Measurements from ENCODE around the gene ZSWIM6. TPM values are rescaled to one million over a fixed set of nuclear protein-coding genes. Genes with fewer than 3 reads are reported as not detected.

The ZSWIM6 gene
- total RNA-seq, 2 experiments from 2014 or later: 4.4 TPM

DNA sequence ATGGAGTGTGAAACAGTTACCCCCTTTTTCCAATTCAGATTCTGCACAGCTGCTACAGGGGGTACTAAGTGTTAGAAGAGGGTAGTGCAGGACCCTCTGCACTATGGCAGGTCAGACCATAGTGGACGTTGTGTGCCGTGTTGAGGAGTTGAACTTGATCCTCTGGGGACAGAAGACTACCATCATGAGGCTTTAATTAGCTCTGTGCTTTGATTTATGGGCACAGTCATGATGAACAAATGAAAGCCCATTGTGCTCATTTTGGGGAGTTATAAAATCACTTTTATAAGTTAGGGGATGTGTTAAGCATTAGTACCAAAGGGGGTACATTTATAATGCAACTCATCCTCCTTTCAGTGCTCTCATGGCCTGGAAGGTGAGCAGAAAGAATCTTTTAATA is 62.7 kb downstream of the ZSWIM6 start:
- ChIA-PET CTCF (no interaction called here), POLR2A (no interaction called here)
- DNase-seq: no peak
- Mint-ChIP-seq H3K9me3 (peaks cover 5% of the 10 kb centered on the region), H3K36me3 (ENCODE audit: low read depth) (peaks cover 6% of the 10 kb centered on the region), H3K27ac (no peak overlapping the region), H3K4me1 (ENCODE audit: low read depth) (peaks cover 10% of the 10 kb centered on the region), H3K27me3 (no peaks in the 10 kb centered on the region), H3K4me3 (no peak overlapping the region)
- no peak for ATAC-seq
- intact Hi-C loops (cut with micrococcal nuclease): no loop called here
- TF ChIP-seq, protein P1, sequence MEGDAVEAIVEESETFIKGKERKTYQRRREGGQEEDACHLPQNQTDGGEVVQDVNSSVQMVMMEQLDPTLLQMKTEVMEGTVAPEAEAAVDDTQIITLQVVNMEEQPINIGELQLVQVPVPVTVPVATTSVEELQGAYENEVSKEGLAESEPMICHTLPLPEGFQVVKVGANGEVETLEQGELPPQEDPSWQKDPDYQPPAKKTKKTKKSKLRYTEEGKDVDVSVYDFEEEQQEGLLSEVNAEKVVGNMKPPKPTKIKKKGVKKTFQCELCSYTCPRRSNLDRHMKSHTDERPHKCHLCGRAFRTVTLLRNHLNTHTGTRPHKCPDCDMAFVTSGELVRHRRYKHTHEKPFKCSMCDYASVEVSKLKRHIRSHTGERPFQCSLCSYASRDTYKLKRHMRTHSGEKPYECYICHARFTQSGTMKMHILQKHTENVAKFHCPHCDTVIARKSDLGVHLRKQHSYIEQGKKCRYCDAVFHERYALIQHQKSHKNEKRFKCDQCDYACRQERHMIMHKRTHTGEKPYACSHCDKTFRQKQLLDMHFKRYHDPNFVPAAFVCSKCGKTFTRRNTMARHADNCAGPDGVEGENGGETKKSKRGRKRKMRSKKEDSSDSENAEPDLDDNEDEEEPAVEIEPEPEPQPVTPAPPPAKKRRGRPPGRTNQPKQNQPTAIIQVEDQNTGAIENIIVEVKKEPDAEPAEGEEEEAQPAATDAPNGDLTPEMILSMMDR (IDR thresholded peaks at IDR 0.05): no peak

DNA sequence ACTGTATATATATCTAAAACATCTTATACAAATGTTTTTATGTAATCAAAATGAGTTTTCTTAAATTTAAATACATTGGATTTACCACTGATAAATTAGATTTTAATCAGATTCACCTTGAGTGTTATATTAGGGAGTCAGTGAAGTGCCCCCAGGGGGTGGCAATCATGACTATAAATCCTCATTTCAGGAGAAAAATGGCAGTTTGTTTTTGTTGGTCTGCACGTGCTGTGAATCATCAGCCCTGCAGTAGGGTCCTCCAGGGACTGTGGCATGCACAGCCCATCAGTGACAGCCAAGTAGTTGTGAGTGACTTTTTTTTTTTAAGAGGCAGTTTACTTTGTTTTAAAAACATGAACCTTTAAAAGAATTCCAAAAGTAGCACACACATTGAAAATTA is 65.2 kb downstream of the ZSWIM6 start:
- DNase-seq (no peak), ATAC-seq (no peak)
- CTCF ChIA-PET: no interaction called here
- H3K4me3 Mint-ChIP-seq: no peak overlapping the region
- no peaks in the 10 kb centered on the region for H3K36me3 Mint-ChIP-seq (ENCODE audit: low read depth)
- H3K9me3 Mint-ChIP-seq: no peaks in the 10 kb centered on the region
- H3K27ac Mint-ChIP-seq: no peak overlapping the region
- TF ChIP-seq, protein P1 (IDR thresholded peaks at IDR 0.05): no peak
- POLR2A ChIA-PET: no interaction called here
- no peaks in the 10 kb centered on the region for H3K27me3 Mint-ChIP-seq
- H3K4me1 Mint-ChIP-seq (ENCODE audit: low read depth): peaks cover 13% of the 10 kb centered on the region
- intact Hi-C loops (cut with micrococcal nuclease): no loop called here

DNA sequence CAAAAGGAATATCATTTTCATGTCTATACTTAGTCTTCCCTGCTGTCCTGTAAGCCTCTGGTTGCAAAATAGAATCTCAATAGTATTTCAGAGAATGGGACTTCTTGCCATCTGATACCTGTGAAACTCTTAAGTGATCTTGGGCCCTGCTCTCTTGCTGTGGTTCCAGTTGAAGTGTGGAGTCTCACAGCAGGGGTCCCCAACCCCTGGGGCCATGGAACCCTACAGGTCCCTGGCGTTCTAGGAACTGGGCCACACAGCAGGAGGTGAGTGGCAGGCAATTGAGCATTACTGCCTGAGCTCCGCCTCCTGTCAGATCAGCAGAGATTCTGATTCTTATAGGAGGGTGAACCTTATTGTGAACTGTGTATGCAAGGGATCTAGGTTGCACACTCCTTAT is 65.9 kb downstream of the ZSWIM6 start:
- no peaks in the 10 kb centered on the region for H3K36me3 Mint-ChIP-seq (ENCODE audit: low read depth)

DNA sequence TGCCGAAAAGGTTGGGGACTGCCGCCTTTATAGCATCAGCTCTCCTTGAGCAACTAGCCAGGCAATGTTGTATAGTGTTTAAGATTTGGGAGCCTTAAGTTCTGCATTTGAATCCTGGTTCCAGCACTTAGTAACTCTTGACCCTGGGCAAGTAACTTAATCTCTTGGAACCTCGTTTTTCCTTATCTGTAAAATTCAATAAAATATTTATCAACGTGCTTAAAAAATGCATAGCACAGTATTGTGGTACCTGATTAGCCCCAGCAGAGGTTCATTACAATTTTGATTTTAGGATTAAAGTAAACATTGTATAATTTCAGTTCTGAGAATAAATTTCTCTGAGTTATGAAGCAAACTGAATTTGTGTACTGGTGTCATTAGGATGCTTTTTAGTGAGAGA is 66.4 kb downstream of the ZSWIM6 start:
- ATAC-seq (no peak), DNase-seq (no peak)
- no peaks in the 10 kb centered on the region for H3K27me3 Mint-ChIP-seq
- no peak overlapping the region for H3K27ac Mint-ChIP-seq
- H3K9me3 Mint-ChIP-seq: no peaks in the 10 kb centered on the region
- no peaks in the 10 kb centered on the region for H3K36me3 Mint-ChIP-seq (ENCODE audit: low read depth)
- ChIA-PET POLR2A (no interaction called here), CTCF (no interaction called here)
- no peak overlapping the region for H3K4me3 Mint-ChIP-seq
- TF ChIP-seq, protein P1 (IDR thresholded peaks at IDR 0.05): no peak
- intact Hi-C loops (cut with micrococcal nuclease): no loop called here
- H3K4me1 Mint-ChIP-seq (ENCODE audit: low read depth): peaks cover 19% of the 10 kb centered on the region

More for the DNA sequence above, 65.9 kb downstream of the ZSWIM6 start:
- Mint-ChIP-seq H3K4me3 (no peak overlapping the region), H3K27me3 (no peaks in the 10 kb centered on the region), H3K27ac (no peak overlapping the region), H3K4me1 (ENCODE audit: low read depth) (peaks cover 17% of the 10 kb centered on the region), H3K9me3 (no peaks in the 10 kb centered on the region)
- TF ChIP-seq, protein P1 (IDR thresholded peaks at IDR 0.05): no peak
- DNase-seq (no peak), ATAC-seq (no peak)
- intact Hi-C loops (cut with micrococcal nuclease): no loop called here
- ChIA-PET POLR2A (no interaction called here), CTCF (no interaction called here)

DNA sequence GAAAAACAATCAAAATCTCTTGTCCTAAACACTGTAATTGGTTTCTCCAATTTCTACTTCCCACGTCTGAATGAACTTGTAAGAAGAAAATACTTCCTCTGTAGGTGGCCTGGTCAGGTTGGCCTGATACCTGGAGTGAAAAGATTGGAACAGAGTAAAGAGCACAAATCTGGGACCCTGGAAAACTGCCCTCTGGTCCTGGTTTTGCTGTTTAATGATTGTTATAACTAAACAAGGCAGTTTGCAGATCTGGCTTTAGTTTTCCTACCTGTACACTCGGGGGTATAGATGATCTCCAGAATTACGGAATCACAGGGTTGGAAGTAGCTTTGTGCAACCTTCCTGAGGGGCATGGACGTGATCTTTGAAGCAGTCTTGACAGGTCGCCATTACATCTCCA is 67.6 kb downstream of the ZSWIM6 start:
- H3K4me3 Mint-ChIP-seq: no peak overlapping the region
- TF ChIP-seq, protein P1 (IDR thresholded peaks at IDR 0.05): no peak
- ChIA-PET CTCF (no interaction called here), POLR2A (no interaction called here)
- H3K4me1 Mint-ChIP-seq (ENCODE audit: low read depth): peaks cover 15% of the 10 kb centered on the region
- no peak overlapping the region for H3K27ac Mint-ChIP-seq
- no peaks in the 10 kb centered on the region for H3K27me3 Mint-ChIP-seq
- ATAC-seq: no peak
- DNase-seq: no peak
- no peaks in the 10 kb centered on the region for H3K9me3 Mint-ChIP-seq
- H3K36me3 Mint-ChIP-seq (ENCODE audit: low read depth): no peaks in the 10 kb centered on the region
- intact Hi-C loops (cut with micrococcal nuclease): no loop called here
